Lung (tissue), 12 donors: ENCODE data around the gene SDF2L1. TPM values are rescaled to one million over a fixed set of nuclear protein-coding genes. Genes with fewer than 3 reads are reported as not detected.

Source experiments
- ATAC-seq: fragments of 200-7000 bp; cut with Tn5 transposase; one replicate; pipeline ENCODE4 v1.9.1; 2020; ENCODE audit warnings: moderate number of reproducible peaks; ENCODE audit not compliant: insufficient read depth, low FRiP score
- DNase-seq, 3 donors: peaks; one replicate each; pipeline ENCODE4 v3.0.0-alpha.2; 2013 to 2017
- H3K27ac ChIP-seq, 2 donors: one replicate each; pipeline ENCODE4 v1.5.1; 2013; ENCODE audit warnings: mild to moderate bottlenecking in 2 of 2, moderate library complexity in 2 of 2, control low read depth in 1 of 2, inconsistent platforms in 1 of 2, low read depth in 1 of 2, low read length in 1 of 2
- H3K27me3 ChIP-seq, 3 donors: one replicate each; pipeline ENCODE4 v1.5.1; 2013; ENCODE audit warnings: low read length in 2 of 3; ENCODE audit not compliant: control insufficient read depth in 3 of 3, insufficient read depth in 3 of 3
- H3K36me3 ChIP-seq, 4 donors: one replicate each; pipeline ENCODE4 v1.5.1; 2013; ENCODE audit warnings: low read length in 4 of 4, mild to moderate bottlenecking in 1 of 4, moderate library complexity in 1 of 4; ENCODE audit not compliant: control insufficient read depth in 4 of 4, insufficient read depth in 4 of 4
- H3K4me1 ChIP-seq, 5 donors: one replicate each; pipeline ENCODE4 v1.5.1; 2013; ENCODE audit warnings: low read length in 5 of 5, mild to moderate bottlenecking in 2 of 5, moderate library complexity in 1 of 5; ENCODE audit not compliant: control insufficient read depth in 5 of 5, insufficient read depth in 5 of 5
- H3K4me3 ChIP-seq: one replicate; pipeline ENCODE4 v1.5.1; 2013; ENCODE audit warnings: mild to moderate bottlenecking, control low read depth, moderate library complexity
- H3K9ac ChIP-seq, 2 donors: one replicate each; pipeline ENCODE4 v1.5.1; 2013; ENCODE audit warnings: low read length in 2 of 2, control low read depth in 1 of 2; ENCODE audit not compliant: insufficient read depth in 1 of 2
- H3K9me3 ChIP-seq, 4 donors: one replicate each; pipeline ENCODE4 v1.5.1; 2013; ENCODE audit warnings: low read length in 3 of 4, mild to moderate bottlenecking in 1 of 4, moderate library complexity in 1 of 4; ENCODE audit not compliant: control insufficient read depth in 4 of 4, insufficient read depth in 3 of 4
- CTCF ChIP-seq: IDR thresholded peaks from 2 replicates; pipeline ENCODE4 v1.5.1; 2012; ENCODE audit warnings: mild to moderate bottlenecking; ENCODE audit errors: control extremely low read depth, extremely low read depth
- WGBS, 2 donors: extraction: QIAGEN DNeasy Blood & Tissue Kit; methylation state at CpG; one replicate each; pipeline ENCODE4 v1.1.7; 2013; 5-methylcytosine and 5-hydroxymethylcytosine counted together
- polyA plus RNA-seq, 2 donors: library from polyadenylated mRNA; stranded (reverse); fragments of 200-250 nt; gene quantifications; one replicate each; pipeline ENCODE4 v1.2.1, GENCODE V29; 2013
- total RNA-seq, 2 donors: library from RNA; depleted of rRNA in 1 of 2; stranded (reverse); fragments of >200 nt in 1 of 2; gene quantifications; one replicate each; pipeline ENCODE4 v1.2.1, GENCODE V29; 2014 to 2021
- donor health status: control.
- donor health status: control.
- donor health status: Bipolar disorder and iron deficiency.
- donor health status: healthy.
- donor health status: DM: yes; HTN: yes; CAD: no.

The SDF2L1 gene
- total and polyA plus RNA-seq, 4 donors = 7.3 to 200 (median 78.1) TPM

GRCh38 chr22:21669026-21669425 is 26.9 kb downstream of the SDF2L1 start:
- Histone ChIP-seq H3K27me3 (no peaks in the 10 kb centered on the region), H3K9ac (no peak overlapping the region), H3K4me3 (no peak overlapping the region), H3K27ac (no peak overlapping the region), H3K9me3 (no peaks in the 10 kb centered on the region), H3K4me1 (peaks cover 0 to 10% (median 3%) of the 10 kb centered on the region in 5 donors), H3K36me3 (peaks cover 2 to 28% (median 8%) of the 10 kb centered on the region in 4 donors)
- ATAC-seq (no peak), DNase-seq (no peak)
- no peak for TF ChIP-seq CTCF
- WGBS, 2 donors = 79 to 82% methylated on average over 8 to 9 of the region's 9 CpGs

GRCh38 chr22:21672107-21672629 is 30.1 kb downstream of the SDF2L1 start:
- no peaks in the 10 kb centered on the region for H3K9me3 ChIP-seq
- 58 to 76% methylated on average over 6 of the region's 6 CpGs for whole genome bisulfite sequencing, 2 donors
- H3K27ac ChIP-seq = no peak overlapping the region
- no peaks in the 10 kb centered on the region for H3K27me3 ChIP-seq
- H3K9ac ChIP-seq = no peak overlapping the region
- no peak overlapping the region for H3K4me3 ChIP-seq
- TF ChIP-seq CTCF = no peak
- ATAC-seq (no peak), DNase-seq (no peak)
- H3K36me3 ChIP-seq = peaks cover 6 to 44% (median 14%) of the 10 kb centered on the region in 4 donors
- H3K4me1 ChIP-seq = peaks cover 0 to 2% (median 0%) of the 10 kb centered on the region in 5 donors

GRCh38 chr22:21673534-21674321 is 31.6 kb downstream of the SDF2L1 start:
- no peak overlapping the region for H3K9ac ChIP-seq
- DNase-seq = no peak
- no peak overlapping the region for H3K4me3 ChIP-seq
- peaks cover 6 to 50% (median 14%) of the 10 kb centered on the region in 4 donors for H3K36me3 ChIP-seq
- no peaks in the 10 kb centered on the region for H3K4me1 ChIP-seq
- H3K27ac ChIP-seq = no peak overlapping the region
- WGBS, 2 donors = 94 to 98% methylated on average over 12 of the region's 12 CpGs
- no peaks in the 10 kb centered on the region for H3K9me3 ChIP-seq
- no peak for TF ChIP-seq CTCF
- H3K27me3 ChIP-seq = no peaks in the 10 kb centered on the region
- ATAC-seq = no peak
